K562 treated with DMSO at 1 percent for 24 hours (cell line): Measurements from ENCODE around the gene EPC1. TPM values are rescaled to one million over a fixed set of nuclear protein-coding genes. Genes with fewer than 3 reads are reported as not detected.

Experiments
- total RNA-seq: library from RNA; unstranded; fragments of 300-600 nt; gene quantifications from 2 replicates; pipeline ENCODE4 v1.2.3, GENCODE V29; 2022; ENCODE audit warnings: low read depth; ENCODE audit not compliant: insufficient read depth

The EPC1 gene, protein sequence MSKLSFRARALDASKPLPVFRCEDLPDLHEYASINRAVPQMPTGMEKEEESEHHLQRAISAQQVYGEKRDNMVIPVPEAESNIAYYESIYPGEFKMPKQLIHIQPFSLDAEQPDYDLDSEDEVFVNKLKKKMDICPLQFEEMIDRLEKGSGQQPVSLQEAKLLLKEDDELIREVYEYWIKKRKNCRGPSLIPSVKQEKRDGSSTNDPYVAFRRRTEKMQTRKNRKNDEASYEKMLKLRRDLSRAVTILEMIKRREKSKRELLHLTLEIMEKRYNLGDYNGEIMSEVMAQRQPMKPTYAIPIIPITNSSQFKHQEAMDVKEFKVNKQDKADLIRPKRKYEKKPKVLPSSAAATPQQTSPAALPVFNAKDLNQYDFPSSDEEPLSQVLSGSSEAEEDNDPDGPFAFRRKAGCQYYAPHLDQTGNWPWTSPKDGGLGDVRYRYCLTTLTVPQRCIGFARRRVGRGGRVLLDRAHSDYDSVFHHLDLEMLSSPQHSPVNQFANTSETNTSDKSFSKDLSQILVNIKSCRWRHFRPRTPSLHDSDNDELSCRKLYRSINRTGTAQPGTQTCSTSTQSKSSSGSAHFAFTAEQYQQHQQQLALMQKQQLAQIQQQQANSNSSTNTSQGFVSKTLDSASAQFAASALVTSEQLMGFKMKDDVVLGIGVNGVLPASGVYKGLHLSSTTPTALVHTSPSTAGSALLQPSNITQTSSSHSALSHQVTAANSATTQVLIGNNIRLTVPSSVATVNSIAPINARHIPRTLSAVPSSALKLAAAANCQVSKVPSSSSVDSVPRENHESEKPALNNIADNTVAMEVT
- total RNA-seq, result 13.3 and 14.2 TPM in 2 replicates

DNA sequence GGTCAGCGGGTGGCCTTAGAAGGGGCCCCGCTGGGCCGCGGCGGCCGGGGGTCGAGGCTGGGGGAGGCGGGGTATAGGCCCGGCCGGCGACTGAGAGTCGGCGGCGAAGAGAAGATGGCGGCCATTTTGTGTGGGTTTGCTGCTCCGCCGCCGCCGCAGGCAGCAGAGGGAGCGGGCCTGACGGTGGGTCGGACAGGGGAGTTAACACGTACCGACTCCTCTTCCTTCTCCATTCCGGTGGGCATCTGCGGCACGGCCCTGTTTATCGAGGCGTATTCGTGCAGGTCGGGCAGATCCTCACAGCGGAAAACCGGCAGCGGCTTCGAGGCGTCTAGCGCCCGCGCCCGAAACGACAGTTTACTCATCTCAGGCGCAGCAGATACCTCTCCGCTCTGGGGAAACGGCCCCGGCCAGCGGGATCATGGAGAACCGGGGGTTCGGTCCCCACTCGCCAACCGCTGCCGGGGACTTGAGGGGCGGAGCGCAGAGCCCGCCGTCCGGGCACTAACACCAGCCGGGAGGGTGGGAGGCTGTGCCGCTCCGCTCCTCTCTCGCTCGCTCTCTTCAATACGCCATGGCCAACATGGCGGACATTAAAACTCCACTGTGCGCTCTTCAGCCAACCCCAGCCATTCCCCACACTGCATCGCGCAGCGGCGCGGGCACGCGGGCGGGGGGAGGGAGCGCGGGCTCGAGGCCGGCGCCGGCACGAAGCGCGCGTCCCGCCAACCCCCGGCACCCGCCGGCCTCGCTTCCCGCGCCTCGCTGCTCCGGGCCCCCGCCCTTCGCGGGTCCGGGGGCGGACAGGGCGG is at the start of gene EPC1:
Gene EPC1, minus strand, starts transcription at position 608 of the 812 bp plus-strand sequence. Its CDS starts 243 bp downstream, at position 365.

Other genes starting within 250 kb of the EPC1 start
- gene CCDC7, start 99.0 kb upstream of the EPC1 start, total RNA-seq, result 0.75 and 1.7 TPM in 2 replicates